GM23338 (cell line): ENCODE results near the gene RAB40A. TPM values are rescaled to one million over a fixed set of nuclear protein-coding genes. Genes with fewer than 3 reads are reported as not detected.

Source experiments
- ATAC-seq: fragments of 200-7000 bp; cut with Tn5 transposase; 3 replicates; pipeline ENCODE4 v1.9.1; 2020
- DNase-seq: peaks from one replicate; pipeline ENCODE4 v3.0.0-alpha.2; 2015; ENCODE audit warnings: low spot score
- H2AFZ ChIP-seq: fragments of 200-600 bp; sonication (generic); 2 replicates; pipeline ENCODE4 v1.8.0; 2016; ENCODE audit warnings: antibody characterized with exemption, mild to moderate bottlenecking, moderate library complexity
- H3F3A ChIP-seq: fragments of 200-600 bp; sonication (generic); replicated peaks from 2 replicates; pipeline ENCODE4 v1.8.0; 2017; ENCODE audit warnings: antibody characterized with exemption, mixed run types, low read depth
- H3K27ac ChIP-seq: fragments of 200-600 bp; sonication (generic); 2 replicates; pipeline ENCODE4 v1.6.1; 2016; ENCODE audit warnings: low read depth
- H3K27me3 ChIP-seq: fragments of 200-600 bp; sonication (generic); 2 replicates; pipeline ENCODE4 v1.8.0; 2016; ENCODE audit warnings: mild to moderate bottlenecking, mixed run types, moderate library complexity; ENCODE audit not compliant: insufficient read depth
- H3K36me3 ChIP-seq: fragments of 200-600 bp; sonication (generic); 2 replicates; pipeline ENCODE4 v1.8.0; 2016; ENCODE audit warnings: mild to moderate bottlenecking; ENCODE audit not compliant: insufficient read depth
- H3K4me1 ChIP-seq: fragments of 200-600 bp; sonication (generic); 2 replicates; pipeline ENCODE4 v1.8.0; 2016; ENCODE audit warnings: mild to moderate bottlenecking, moderate library complexity; ENCODE audit not compliant: insufficient read depth
- H3K4me2 ChIP-seq: fragments of 200-600 bp; sonication (generic); 2 replicates; pipeline ENCODE4 v1.7.1; 2017; ENCODE audit warnings: mixed run types
- H3K4me3 ChIP-seq: fragments of 200-600 bp; sonication (generic); 2 replicates; pipeline ENCODE4 v1.6.1; 2016; ENCODE audit warnings: mixed run types
- H3K79me2 ChIP-seq: fragments of 200-600 bp; sonication (generic); replicated peaks from 2 replicates; pipeline ENCODE4 v1.8.0; 2017; ENCODE audit warnings: mild to moderate bottlenecking; ENCODE audit not compliant: insufficient read depth
- H3K9me2 ChIP-seq: fragments of 200-600 bp; sonication (generic); 2 replicates; pipeline ENCODE4 v1.8.0; 2017; ENCODE audit not compliant: insufficient read depth
- H4K20me1 ChIP-seq: fragments of 200-600 bp; sonication (generic); replicated peaks from 2 replicates; pipeline ENCODE4 v1.8.0; 2017; ENCODE audit warnings: mild to moderate bottlenecking; ENCODE audit not compliant: insufficient read depth
- H3K27ac Mint-ChIP-seq: 2 replicates; pipeline ENCODE4 v1.8.0; 2020; ENCODE audit warnings: inconsistent platforms, mild to moderate bottlenecking, moderate library complexity, mixed read lengths
- H3K27me3 Mint-ChIP-seq: 3 replicates; pipeline ENCODE4 v1.8.0; 2022; ENCODE audit warnings: low read depth, mild to moderate bottlenecking, moderate library complexity, mixed read lengths, inconsistent platforms; ENCODE audit not compliant: insufficient read depth, poor library complexity
- H3K36me3 Mint-ChIP-seq: 3 replicates; pipeline ENCODE4 v1.8.0; 2021; ENCODE audit warnings: low read depth, mild to moderate bottlenecking, inconsistent platforms, moderate library complexity, mixed read lengths
- H3K4me1 Mint-ChIP-seq: 3 replicates; pipeline ENCODE4 v1.8.0; 2020; ENCODE audit warnings: mild to moderate bottlenecking, inconsistent platforms, mixed read lengths
- H3K4me3 Mint-ChIP-seq: 3 replicates; pipeline ENCODE4 v1.8.0; 2021; ENCODE audit warnings: moderate library complexity, mild to moderate bottlenecking, inconsistent platforms, mixed read lengths
- H3K9me3 Mint-ChIP-seq: 3 replicates; pipeline ENCODE4 v1.8.0; 2020; ENCODE audit warnings: moderate library complexity, mild to moderate bottlenecking, inconsistent platforms, mixed read lengths
- CREB1 ChIP-seq: fragments of 250-450 bp; sonication (Bioruptor Pico); IDR thresholded peaks from 2 replicates; pipeline ENCODE4 v1.5.0; 2020; ENCODE audit warnings: low read depth, mild to moderate bottlenecking, moderate library complexity
- EZH2 ChIP-seq: fragments of 200-600 bp; sonication (generic); IDR thresholded peaks from one replicate; pipeline ENCODE4 v1.8.0; 2017; ENCODE audit warnings: antibody characterized with exemption, mild to moderate bottlenecking, low read depth; ENCODE audit not compliant: unreplicated experiment
- EZH2phosphoT487 ChIP-seq: fragments of 200-600 bp; sonication (generic); IDR thresholded peaks from one replicate; pipeline ENCODE4 v1.8.1; 2018; ENCODE audit warnings: antibody characterized with exemption; ENCODE audit not compliant: unreplicated experiment
- JUNB ChIP-seq: IDR thresholded peaks from one replicate; pipeline ENCODE4 v1.6.1; 2016; ENCODE audit warnings: antibody characterized with exemption; ENCODE audit not compliant: unreplicated experiment
- polyA plus RNA-seq: library from polyadenylated mRNA; unstranded; fragments of >200 nt; fragmentation: Nextera tagmentation; extraction: Ambion mirVana; gene quantifications from 2 replicates; pipeline ENCODE4 v1.2.1, GENCODE V29; 2016
- total RNA-seq: library from RNA; depleted of rRNA; stranded (reverse); fragments of >200 nt; shearing (Covaris generic); gene quantifications from 2 replicates; pipeline ENCODE4 v1.2.3, GENCODE V29; 2014
- TF ChIP-seq, protein P1 (sequence below), 2 experiments: fragments of 200-600 bp in 1 of 2; sonication (generic) in 1 of 2; conservative IDR thresholded peaks; 2 replicates each; pipeline versions ENCODE4 v1.5.1 to v1.6.1; 2016 to 2017; ENCODE audit warnings: antibody characterized with exemption in 2 of 2, low read depth in 2 of 2, mild to moderate bottlenecking in 2 of 2, moderate library complexity in 1 of 2
- TF ChIP-seq, protein P2 (sequence below): fragments of 250-450 bp; sonication (Bioruptor Pico); IDR thresholded peaks from 2 replicates; pipeline ENCODE4 v1.5.0; 2020; ENCODE audit warnings: mild to moderate bottlenecking, moderate library complexity
- TF ChIP-seq, protein P3 (sequence below): IDR thresholded peaks from one replicate; pipeline ENCODE4 v1.6.1; 2018; ENCODE audit warnings: antibody characterized with exemption; ENCODE audit not compliant: unreplicated experiment

RAB40A gene
- total and polyA plus RNA-seq, 2 experiments from 2014 or later: 2.0 TPM; not detected in 1

DNA sequence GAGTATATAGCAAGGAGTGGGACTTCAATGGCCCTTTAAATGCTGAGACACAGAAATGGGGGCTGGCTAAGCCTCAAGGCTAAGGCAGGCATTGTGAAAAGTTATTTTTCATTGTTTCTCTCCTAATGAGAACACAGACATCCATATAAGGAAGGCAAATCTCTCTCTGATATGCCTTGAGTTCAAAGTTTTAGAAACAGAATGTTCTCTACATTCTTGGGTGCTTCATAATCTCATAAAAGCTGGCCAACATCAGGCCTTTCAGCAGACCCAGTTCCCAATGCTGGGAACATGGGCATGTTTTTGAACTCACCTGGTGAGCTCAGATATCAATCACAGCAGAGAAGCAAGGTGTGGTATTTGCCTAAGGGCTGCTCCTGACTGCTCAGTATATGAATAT lies 19.4 kb upstream of the RAB40A start:
- Histone ChIP-seq H2AFZ (no peak overlapping the region), H3K27ac (no peak overlapping the region), H3K4me1 (no peaks in the 10 kb centered on the region), H3K27me3 (no peaks in the 10 kb centered on the region), H3K36me3 (no peaks in the 10 kb centered on the region), H3F3A (no peaks in the 10 kb centered on the region), H3K79me2 (no peaks in the 10 kb centered on the region), H3K4me2 (no peak overlapping the region), H3K9me2 (no peaks in the 10 kb centered on the region), H3K4me3 (no peak overlapping the region), H4K20me1 (no peaks in the 10 kb centered on the region)
- TF ChIP-seq, protein P1, sequence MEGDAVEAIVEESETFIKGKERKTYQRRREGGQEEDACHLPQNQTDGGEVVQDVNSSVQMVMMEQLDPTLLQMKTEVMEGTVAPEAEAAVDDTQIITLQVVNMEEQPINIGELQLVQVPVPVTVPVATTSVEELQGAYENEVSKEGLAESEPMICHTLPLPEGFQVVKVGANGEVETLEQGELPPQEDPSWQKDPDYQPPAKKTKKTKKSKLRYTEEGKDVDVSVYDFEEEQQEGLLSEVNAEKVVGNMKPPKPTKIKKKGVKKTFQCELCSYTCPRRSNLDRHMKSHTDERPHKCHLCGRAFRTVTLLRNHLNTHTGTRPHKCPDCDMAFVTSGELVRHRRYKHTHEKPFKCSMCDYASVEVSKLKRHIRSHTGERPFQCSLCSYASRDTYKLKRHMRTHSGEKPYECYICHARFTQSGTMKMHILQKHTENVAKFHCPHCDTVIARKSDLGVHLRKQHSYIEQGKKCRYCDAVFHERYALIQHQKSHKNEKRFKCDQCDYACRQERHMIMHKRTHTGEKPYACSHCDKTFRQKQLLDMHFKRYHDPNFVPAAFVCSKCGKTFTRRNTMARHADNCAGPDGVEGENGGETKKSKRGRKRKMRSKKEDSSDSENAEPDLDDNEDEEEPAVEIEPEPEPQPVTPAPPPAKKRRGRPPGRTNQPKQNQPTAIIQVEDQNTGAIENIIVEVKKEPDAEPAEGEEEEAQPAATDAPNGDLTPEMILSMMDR (conservative IDR thresholded peaks at IDR 0.05; ENCODE audit: low read depth in 2 of 2): no peak
- Mint-ChIP-seq H3K36me3 (no peaks in the 10 kb centered on the region), H3K27me3 (peaks cover 3% of the 10 kb centered on the region), H3K9me3 (no peaks in the 10 kb centered on the region), H3K4me3 (no peak overlapping the region), H3K27ac (no peak overlapping the region), H3K4me1 (peaks cover 8% of the 10 kb centered on the region; the same call in 2 of the 3 replicates)
- ATAC-seq: no peak
- DNase-seq: no peak

DNA sequence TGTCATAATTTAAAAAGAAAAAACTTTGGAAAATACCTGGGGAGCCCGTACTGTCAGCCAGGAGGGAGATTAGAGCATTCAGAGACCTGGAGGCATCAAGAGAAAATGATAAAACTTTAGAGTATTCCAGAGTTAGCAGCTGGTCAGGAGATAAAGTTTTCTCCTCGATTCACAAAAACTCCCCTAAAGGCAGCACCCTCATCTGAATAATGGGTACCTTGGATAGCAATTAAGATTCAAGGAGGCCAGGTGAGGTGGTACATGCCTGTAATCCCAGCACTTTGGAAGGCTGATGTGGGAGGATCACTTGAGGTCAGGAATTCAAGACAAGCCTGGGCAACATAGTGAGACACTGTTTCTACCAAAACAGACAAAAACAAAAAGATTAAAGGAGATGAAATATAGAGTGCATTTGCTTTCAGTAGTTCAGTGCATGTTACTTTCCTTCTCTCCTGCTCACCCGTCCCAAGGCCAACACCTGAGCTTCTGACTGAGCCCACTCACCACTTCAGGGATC lies 18.6 kb upstream of the RAB40A start:
- Histone ChIP-seq H3K27me3 (no peaks in the 10 kb centered on the region), H3K4me2 (no peak overlapping the region), H3F3A (no peaks in the 10 kb centered on the region), H3K79me2 (no peaks in the 10 kb centered on the region), H3K36me3 (no peaks in the 10 kb centered on the region), H3K4me1 (no peaks in the 10 kb centered on the region), H4K20me1 (no peaks in the 10 kb centered on the region), H3K9me2 (no peaks in the 10 kb centered on the region), H3K4me3 (no peak overlapping the region), H3K27ac (no peak overlapping the region), H2AFZ (no peak overlapping the region)
- peaks cover 4% of the 10 kb centered on the region for H3K27me3 Mint-ChIP-seq
- peaks cover 10% of the 10 kb centered on the region; the same call in 2 of the 3 replicates for H3K4me1 Mint-ChIP-seq
- no peaks in the 10 kb centered on the region for H3K36me3 Mint-ChIP-seq
- no peak overlapping the region for H3K27ac Mint-ChIP-seq
- DNase-seq: no peak
- no peak overlapping the region for H3K4me3 Mint-ChIP-seq
- ATAC-seq: no peak
- no peaks in the 10 kb centered on the region for H3K9me3 Mint-ChIP-seq
- TF ChIP-seq JUNB (no peak), EZH2 (no peak), EZH2phosphoT487 (no peak), CREB1 (CRISPR knock-in tag) (no peak)
- TF ChIP-seq, protein P1 (conservative IDR thresholded peaks at IDR 0.05; ENCODE audit: low read depth in 2 of 2): no peak
- TF ChIP-seq, protein P2, sequence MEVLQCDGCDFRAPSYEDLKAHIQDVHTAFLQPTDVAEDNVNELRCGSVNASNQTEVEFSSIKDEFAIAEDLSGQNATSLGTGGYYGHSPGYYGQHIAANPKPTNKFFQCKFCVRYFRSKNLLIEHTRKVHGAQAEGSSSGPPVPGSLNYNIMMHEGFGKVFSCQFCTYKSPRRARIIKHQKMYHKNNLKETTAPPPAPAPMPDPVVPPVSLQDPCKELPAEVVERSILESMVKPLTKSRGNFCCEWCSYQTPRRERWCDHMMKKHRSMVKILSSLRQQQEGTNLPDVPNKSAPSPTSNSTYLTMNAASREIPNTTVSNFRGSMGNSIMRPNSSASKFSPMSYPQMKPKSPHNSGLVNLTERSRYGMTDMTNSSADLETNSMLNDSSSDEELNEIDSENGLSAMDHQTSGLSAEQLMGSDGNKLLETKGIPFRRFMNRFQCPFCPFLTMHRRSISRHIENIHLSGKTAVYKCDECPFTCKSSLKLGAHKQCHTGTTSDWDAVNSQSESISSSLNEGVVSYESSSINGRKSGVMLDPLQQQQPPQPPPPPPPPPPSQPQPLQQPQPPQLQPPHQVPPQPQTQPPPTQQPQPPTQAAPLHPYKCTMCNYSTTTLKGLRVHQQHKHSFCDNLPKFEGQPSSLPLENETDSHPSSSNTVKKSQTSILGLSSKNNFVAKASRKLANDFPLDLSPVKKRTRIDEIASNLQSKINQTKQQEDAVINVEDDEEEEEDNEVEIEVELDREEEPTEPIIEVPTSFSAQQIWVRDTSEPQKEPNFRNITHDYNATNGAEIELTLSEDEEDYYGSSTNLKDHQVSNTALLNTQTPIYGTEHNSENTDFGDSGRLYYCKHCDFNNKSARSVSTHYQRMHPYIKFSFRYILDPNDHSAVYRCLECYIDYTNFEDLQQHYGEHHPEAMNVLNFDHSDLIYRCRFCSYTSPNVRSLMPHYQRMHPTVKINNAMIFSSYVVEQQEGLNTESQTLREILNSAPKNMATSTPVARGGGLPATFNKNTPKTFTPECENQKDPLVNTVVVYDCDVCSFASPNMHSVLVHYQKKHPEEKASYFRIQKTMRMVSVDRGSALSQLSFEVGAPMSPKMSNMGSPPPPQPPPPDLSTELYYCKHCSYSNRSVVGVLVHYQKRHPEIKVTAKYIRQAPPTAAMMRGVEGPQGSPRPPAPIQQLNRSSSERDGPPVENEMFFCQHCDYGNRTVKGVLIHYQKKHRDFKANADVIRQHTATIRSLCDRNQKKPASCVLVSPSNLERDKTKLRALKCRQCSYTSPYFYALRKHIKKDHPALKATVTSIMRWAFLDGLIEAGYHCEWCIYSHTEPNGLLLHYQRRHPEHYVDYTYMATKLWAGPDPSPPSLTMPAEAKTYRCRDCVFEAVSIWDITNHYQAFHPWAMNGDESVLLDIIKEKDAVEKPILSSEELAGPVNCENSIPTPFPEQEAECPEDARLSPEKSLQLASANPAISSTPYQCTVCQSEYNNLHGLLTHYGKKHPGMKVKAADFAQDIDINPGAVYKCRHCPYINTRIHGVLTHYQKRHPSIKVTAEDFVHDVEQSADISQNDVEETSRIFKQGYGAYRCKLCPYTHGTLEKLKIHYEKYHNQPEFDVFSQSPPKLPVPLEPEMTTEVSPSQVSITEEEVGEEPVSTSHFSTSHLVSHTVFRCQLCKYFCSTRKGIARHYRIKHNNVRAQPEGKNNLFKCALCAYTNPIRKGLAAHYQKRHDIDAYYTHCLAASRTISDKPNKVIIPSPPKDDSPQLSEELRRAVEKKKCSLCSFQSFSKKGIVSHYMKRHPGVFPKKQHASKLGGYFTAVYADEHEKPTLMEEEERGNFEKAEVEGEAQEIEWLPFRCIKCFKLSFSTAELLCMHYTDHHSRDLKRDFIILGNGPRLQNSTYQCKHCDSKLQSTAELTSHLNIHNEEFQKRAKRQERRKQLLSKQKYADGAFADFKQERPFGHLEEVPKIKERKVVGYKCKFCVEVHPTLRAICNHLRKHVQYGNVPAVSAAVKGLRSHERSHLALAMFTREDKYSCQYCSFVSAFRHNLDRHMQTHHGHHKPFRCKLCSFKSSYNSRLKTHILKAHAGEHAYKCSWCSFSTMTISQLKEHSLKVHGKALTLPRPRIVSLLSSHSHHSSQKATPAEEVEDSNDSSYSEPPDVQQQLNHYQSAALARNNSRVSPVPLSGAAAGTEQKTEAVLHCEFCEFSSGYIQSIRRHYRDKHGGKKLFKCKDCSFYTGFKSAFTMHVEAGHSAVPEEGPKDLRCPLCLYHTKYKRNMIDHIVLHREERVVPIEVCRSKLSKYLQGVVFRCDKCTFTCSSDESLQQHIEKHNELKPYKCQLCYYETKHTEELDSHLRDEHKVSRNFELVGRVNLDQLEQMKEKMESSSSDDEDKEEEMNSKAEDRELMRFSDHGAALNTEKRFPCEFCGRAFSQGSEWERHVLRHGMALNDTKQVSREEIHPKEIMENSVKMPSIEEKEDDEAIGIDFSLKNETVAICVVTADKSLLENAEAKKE (CRISPR knock-in tag): no peak
- TF ChIP-seq, protein P3, sequence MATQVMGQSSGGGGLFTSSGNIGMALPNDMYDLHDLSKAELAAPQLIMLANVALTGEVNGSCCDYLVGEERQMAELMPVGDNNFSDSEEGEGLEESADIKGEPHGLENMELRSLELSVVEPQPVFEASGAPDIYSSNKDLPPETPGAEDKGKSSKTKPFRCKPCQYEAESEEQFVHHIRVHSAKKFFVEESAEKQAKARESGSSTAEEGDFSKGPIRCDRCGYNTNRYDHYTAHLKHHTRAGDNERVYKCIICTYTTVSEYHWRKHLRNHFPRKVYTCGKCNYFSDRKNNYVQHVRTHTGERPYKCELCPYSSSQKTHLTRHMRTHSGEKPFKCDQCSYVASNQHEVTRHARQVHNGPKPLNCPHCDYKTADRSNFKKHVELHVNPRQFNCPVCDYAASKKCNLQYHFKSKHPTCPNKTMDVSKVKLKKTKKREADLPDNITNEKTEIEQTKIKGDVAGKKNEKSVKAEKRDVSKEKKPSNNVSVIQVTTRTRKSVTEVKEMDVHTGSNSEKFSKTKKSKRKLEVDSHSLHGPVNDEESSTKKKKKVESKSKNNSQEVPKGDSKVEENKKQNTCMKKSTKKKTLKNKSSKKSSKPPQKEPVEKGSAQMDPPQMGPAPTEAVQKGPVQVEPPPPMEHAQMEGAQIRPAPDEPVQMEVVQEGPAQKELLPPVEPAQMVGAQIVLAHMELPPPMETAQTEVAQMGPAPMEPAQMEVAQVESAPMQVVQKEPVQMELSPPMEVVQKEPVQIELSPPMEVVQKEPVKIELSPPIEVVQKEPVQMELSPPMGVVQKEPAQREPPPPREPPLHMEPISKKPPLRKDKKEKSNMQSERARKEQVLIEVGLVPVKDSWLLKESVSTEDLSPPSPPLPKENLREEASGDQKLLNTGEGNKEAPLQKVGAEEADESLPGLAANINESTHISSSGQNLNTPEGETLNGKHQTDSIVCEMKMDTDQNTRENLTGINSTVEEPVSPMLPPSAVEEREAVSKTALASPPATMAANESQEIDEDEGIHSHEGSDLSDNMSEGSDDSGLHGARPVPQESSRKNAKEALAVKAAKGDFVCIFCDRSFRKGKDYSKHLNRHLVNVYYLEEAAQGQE: no peak
